Endothelial cell of umbilical vein (primary cell): Measurements from ENCODE around the gene ZMYND11.

Experiments
- CTCF ChIP-seq, 2 donors: IDR thresholded peaks; 1 replicate in 1 of 2; 2 replicates in 1 of 2; pipeline ENCODE4 v1.5.1; 2011; ENCODE audit warnings: low read length in 2 of 2, mild to moderate bottlenecking in 2 of 2, moderate library complexity in 2 of 2, control low read depth in 1 of 2, inconsistent platforms in 1 of 2, low read depth in 1 of 2; ENCODE audit not compliant: insufficient read depth in 1 of 2; ENCODE audit errors: extremely low read depth in 1 of 2
- EZH2 ChIP-seq: IDR thresholded peaks from 2 replicates; pipeline ENCODE4 v1.6.1; 2012; ENCODE audit warnings: borderline replicate concordance, low read depth, mild to moderate bottlenecking, moderate library complexity, low read length, inconsistent platforms; ENCODE audit not compliant: severe bottlenecking
- FOS ChIP-seq: IDR thresholded peaks from 2 replicates; pipeline ENCODE4 v1.6.1; 2011; ENCODE audit warnings: mild to moderate bottlenecking, low read length, moderate library complexity, borderline replicate concordance; ENCODE audit not compliant: insufficient read depth
- JUN ChIP-seq: IDR thresholded peaks from 2 replicates; pipeline ENCODE4 v1.6.1; 2011; ENCODE audit warnings: borderline replicate concordance, low read depth; ENCODE audit not compliant: insufficient read length, insufficient read depth
- MAX ChIP-seq: IDR thresholded peaks from 2 replicates; pipeline ENCODE4 v1.6.1; 2011; ENCODE audit not compliant: insufficient read depth, insufficient read length
- MYC ChIP-seq: IDR thresholded peaks from one replicate; pipeline ENCODE4 v1.6.1; 2011; ENCODE audit warnings: mild to moderate bottlenecking, low read depth, low read length
- POLR2A ChIP-seq: IDR thresholded peaks from 2 replicates; pipeline ENCODE4 v1.6.1; 2012; ENCODE audit warnings: low read depth, mild to moderate bottlenecking, control low read depth, low read length
- POLR2AphosphoS5 ChIP-seq: IDR thresholded peaks from 2 replicates; pipeline ENCODE4 v1.6.1; 2012; ENCODE audit warnings: low read depth, mild to moderate bottlenecking, control low read depth, low read length, moderate library complexity; ENCODE audit not compliant: insufficient read depth

GRCh38 chr10:232061-232460 lies 96.8 kb downstream of the ZMYND11 start:
- TF ChIP-seq CTCF (IDR thresholded peaks at IDR 0.05; ENCODE audit: extremely low read depth in 1 of 2, insufficient read depth in 1 of 2, low read depth in 1 of 2, low read length in 2 of 2) (no peak), POLR2AphosphoS5 (no peak), EZH2 (no peak), POLR2A (no peak), MAX (no peak), JUN (no peak), MYC (no peak), FOS (no peak)
